ENCODE data around the gene LGR4.
"Not testable (repeated sequence)": the region's sequence is repeated elsewhere in the genome, so short reads cannot be mapped to it uniquely, and the experiment has no call there.

DNA sequence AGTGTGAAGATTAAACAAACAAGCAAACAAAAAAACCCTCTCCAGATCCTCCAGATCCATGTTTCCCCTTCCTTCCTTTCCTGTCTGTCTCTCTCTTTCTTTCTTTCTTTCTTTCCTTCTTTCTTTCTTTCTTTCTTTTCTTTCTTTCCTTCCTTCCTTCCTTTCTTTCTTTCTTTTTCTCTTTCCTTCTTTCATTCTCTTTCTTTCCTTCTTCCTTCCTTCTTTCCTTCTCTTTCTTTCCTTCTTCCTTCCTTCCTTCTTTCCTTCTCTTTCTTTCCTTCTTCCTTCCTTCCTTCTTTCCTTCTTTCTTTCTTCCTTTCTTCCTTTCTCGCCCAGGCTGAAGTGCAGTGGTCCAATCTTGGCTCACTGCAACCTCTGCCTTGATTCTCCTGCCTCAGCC lies 44.9 kb upstream of the LGR4 start:
- TF ChIP-seq ZNF76 (CRISPR knock-in tag; IDR thresholded peaks at IDR 0.05; ENCODE audit: borderline replicate concordance); IFI16 (CRISPR knock-in tag; IDR thresholded peaks at IDR 0.05); TRIM28 (IDR thresholded peaks at IDR 0.05); ZNF79 (CRISPR knock-in tag; IDR thresholded peaks at IDR 0.05; ENCODE audit: low read depth); CHD1 (IDR thresholded peaks at IDR 0.05; ENCODE audit: low read length); RAD21 (CRISPR knock-in tag; conservative IDR thresholded peaks at IDR 0.05 in 1 of 2, IDR thresholded peaks at IDR 0.05 in 1 of 2); EGR1 (conservative IDR thresholded peaks at IDR 0.05); POLR2A (conservative IDR thresholded peaks at IDR 0.05); SIX5 (IDR thresholded peaks at IDR 0.05; ENCODE audit: borderline replicate concordance in 1 of 2, insufficient read depth in 1 of 2, low read depth in 1 of 2, low read length in 2 of 2); GABPA (tag; conservative IDR thresholded peaks at IDR 0.05; ENCODE audit: low read depth): not testable (repeated sequence)
- TF ChIP-seq, protein P1, sequence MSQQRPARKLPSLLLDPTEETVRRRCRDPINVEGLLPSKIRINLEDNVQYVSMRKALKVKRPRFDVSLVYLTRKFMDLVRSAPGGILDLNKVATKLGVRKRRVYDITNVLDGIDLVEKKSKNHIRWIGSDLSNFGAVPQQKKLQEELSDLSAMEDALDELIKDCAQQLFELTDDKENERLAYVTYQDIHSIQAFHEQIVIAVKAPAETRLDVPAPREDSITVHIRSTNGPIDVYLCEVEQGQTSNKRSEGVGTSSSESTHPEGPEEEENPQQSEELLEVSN (IDR thresholded peaks at IDR 0.05; ENCODE audit: borderline replicate concordance in 1 of 2, extremely low read depth in 1 of 2, insufficient read depth in 1 of 2, insufficient read length in 1 of 2, low read depth in 1 of 2, low read length in 1 of 2, poor library complexity in 1 of 2, severe bottlenecking in 1 of 2), result not testable (repeated sequence)
- TF ChIP-seq, protein P2, sequence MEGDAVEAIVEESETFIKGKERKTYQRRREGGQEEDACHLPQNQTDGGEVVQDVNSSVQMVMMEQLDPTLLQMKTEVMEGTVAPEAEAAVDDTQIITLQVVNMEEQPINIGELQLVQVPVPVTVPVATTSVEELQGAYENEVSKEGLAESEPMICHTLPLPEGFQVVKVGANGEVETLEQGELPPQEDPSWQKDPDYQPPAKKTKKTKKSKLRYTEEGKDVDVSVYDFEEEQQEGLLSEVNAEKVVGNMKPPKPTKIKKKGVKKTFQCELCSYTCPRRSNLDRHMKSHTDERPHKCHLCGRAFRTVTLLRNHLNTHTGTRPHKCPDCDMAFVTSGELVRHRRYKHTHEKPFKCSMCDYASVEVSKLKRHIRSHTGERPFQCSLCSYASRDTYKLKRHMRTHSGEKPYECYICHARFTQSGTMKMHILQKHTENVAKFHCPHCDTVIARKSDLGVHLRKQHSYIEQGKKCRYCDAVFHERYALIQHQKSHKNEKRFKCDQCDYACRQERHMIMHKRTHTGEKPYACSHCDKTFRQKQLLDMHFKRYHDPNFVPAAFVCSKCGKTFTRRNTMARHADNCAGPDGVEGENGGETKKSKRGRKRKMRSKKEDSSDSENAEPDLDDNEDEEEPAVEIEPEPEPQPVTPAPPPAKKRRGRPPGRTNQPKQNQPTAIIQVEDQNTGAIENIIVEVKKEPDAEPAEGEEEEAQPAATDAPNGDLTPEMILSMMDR (IDR thresholded peaks at IDR 0.05 in 2 of 3, conservative IDR thresholded peaks at IDR 0.05 in 1 of 3; ENCODE audit: insufficient read depth in 2 of 3, low read depth in 1 of 3, low read length in 3 of 3), result not testable (repeated sequence)
- TF ChIP-seq, protein P3, sequence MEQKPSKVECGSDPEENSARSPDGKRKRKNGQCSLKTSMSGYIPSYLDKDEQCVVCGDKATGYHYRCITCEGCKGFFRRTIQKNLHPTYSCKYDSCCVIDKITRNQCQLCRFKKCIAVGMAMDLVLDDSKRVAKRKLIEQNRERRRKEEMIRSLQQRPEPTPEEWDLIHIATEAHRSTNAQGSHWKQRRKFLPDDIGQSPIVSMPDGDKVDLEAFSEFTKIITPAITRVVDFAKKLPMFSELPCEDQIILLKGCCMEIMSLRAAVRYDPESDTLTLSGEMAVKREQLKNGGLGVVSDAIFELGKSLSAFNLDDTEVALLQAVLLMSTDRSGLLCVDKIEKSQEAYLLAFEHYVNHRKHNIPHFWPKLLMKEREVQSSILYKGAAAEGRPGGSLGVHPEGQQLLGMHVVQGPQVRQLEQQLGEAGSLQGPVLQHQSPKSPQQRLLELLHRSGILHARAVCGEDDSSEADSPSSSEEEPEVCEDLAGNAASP (IDR thresholded peaks at IDR 0.05), result not testable (repeated sequence)
- TF ChIP-seq, protein P4, sequence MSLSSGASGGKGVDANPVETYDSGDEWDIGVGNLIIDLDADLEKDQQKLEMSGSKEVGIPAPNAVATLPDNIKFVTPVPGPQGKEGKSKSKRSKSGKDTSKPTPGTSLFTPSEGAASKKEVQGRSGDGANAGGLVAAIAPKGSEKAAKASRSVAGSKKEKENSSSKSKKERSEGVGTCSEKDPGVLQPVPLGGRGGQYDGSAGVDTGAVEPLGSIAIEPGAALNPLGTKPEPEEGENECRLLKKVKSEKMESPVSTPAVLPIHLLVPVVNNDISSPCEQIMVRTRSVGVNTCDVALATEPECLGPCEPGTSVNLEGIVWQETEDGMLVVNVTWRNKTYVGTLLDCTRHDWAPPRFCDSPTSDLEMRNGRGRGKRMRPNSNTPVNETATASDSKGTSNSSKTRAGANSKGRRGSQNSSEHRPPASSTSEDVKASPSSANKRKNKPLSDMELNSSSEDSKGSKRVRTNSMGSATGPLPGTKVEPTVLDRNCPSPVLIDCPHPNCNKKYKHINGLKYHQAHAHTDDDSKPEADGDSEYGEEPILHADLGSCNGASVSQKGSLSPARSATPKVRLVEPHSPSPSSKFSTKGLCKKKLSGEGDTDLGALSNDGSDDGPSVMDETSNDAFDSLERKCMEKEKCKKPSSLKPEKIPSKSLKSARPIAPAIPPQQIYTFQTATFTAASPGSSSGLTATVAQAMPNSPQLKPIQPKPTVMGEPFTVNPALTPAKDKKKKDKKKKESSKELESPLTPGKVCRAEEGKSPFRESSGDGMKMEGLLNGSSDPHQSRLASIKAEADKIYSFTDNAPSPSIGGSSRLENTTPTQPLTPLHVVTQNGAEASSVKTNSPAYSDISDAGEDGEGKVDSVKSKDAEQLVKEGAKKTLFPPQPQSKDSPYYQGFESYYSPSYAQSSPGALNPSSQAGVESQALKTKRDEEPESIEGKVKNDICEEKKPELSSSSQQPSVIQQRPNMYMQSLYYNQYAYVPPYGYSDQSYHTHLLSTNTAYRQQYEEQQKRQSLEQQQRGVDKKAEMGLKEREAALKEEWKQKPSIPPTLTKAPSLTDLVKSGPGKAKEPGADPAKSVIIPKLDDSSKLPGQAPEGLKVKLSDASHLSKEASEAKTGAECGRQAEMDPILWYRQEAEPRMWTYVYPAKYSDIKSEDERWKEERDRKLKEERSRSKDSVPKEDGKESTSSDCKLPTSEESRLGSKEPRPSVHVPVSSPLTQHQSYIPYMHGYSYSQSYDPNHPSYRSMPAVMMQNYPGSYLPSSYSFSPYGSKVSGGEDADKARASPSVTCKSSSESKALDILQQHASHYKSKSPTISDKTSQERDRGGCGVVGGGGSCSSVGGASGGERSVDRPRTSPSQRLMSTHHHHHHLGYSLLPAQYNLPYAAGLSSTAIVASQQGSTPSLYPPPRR (CRISPR knock-in tag; IDR thresholded peaks at IDR 0.05; ENCODE audit: borderline replicate concordance), result not testable (repeated sequence)
